HG02973 (cell line): Measurements from ENCODE around the gene SPINK5.
"Not testable (repeated sequence)": the region's sequence is repeated elsewhere in the genome, so short reads cannot be mapped to it uniquely, and the experiment has no call there.

Experiments
- ATAC-seq: cut with Tn5 transposase; IDR thresholded peaks from one replicate; pipeline ENCODE4 v1.9.1; 2021; ENCODE audit warnings: moderate library complexity; ENCODE audit not compliant: unreplicated experiment

SPINK5 gene, protein sequence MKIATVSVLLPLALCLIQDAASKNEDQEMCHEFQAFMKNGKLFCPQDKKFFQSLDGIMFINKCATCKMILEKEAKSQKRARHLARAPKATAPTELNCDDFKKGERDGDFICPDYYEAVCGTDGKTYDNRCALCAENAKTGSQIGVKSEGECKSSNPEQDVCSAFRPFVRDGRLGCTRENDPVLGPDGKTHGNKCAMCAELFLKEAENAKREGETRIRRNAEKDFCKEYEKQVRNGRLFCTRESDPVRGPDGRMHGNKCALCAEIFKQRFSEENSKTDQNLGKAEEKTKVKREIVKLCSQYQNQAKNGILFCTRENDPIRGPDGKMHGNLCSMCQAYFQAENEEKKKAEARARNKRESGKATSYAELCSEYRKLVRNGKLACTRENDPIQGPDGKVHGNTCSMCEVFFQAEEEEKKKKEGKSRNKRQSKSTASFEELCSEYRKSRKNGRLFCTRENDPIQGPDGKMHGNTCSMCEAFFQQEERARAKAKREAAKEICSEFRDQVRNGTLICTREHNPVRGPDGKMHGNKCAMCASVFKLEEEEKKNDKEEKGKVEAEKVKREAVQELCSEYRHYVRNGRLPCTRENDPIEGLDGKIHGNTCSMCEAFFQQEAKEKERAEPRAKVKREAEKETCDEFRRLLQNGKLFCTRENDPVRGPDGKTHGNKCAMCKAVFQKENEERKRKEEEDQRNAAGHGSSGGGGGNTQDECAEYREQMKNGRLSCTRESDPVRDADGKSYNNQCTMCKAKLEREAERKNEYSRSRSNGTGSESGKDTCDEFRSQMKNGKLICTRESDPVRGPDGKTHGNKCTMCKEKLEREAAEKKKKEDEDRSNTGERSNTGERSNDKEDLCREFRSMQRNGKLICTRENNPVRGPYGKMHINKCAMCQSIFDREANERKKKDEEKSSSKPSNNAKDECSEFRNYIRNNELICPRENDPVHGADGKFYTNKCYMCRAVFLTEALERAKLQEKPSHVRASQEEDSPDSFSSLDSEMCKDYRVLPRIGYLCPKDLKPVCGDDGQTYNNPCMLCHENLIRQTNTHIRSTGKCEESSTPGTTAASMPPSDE

DNA sequence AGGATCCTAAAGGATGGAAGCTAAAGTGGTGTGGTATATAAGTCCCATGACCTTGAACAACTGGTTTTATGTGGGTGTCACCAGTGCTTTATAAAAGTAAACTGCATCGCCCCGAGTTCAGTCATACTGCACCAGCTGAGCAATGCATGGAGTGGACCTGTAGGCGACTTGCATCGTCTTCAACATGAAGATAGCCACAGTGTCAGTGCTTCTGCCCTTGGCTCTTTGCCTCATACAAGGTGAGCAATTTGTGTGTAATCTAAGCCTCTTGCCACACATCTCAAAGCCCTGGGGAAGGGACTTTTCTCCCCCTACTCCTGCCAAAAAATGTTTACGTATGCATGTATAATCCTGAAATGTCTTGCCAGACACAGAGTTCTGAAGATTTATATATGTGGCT is at the start of gene SPINK5:
SPINK5 (plus strand) TSS at position 120 of the 400 bp plus-strand sequence; CDS start at position 185, 65 bp downstream.
- ATAC-seq = no peak

DNA sequence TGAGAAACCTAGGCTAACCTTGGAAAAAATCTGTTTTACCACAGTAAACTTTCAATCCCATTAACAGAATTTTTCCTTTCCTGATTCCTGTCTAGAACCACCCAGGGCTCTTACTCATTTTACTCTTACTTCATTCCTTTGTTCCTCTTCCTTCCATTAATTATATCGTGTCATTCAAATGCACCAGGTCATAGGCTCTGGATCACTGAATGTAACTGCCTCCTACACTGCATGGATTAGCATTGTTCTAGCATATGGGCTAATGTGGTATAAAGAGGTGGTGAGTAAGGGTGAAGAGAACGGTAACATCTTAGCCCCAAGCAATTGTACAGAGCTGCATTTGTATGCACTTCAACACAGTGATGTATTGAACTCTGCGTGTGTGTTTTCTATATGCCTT is 49.5 kb upstream of the SPINK5 start:
- ATAC-seq = no peak

DNA sequence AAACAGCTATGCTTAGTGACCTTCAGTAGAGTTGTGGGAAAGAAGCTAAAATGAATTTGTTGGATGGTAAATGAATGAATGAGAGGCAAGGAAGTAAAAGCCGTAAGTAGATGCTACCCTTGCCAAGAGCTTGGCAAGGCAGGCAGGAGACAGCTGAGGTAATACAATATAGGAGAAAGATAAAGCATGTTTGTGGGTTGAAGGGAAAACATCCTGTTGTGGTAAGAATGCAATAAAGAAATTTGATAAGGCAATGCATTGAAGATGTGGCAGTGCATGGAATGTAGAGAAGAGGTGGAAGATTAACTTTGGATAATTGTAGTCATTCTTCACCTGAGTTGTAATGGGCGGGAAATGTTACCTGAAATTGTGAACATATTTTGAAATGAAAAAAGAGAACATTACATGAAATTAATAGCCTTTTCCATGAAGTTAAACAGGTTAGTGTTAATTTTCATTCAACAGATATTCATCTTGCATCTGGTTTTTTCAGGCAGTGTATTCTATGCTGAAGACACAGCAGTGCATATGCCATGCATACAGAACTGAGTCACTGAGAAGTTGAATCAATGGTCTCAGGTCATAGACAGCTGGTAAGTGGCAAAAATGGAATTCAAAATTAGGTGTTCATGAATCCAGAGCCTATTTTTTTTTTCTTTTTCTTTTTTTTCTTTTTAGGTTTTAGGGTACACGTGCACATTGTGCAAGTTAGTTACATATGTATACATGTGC is 43.4 kb upstream of the SPINK5 start:
- no peak for ATAC-seq

DNA sequence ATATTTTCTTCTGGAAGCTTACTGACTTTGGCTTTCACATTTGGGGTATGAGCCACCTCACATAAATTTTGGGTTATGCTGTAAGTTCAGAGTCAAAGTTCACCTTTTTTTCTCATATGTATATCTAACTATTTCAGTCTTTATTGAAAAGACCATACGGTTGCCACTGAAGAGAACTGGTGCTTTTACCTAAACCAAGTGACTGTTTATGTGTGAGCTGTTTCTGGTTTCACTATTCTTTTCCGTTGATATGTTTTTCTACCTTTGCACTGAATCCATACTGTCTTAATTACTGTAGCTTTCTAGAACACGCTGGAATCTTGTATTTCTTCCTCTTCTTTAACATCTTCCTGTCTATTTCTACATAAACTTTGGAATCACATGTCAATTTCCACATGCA is 36.3 kb upstream of the SPINK5 start:
- no peak for ATAC-seq

DNA sequence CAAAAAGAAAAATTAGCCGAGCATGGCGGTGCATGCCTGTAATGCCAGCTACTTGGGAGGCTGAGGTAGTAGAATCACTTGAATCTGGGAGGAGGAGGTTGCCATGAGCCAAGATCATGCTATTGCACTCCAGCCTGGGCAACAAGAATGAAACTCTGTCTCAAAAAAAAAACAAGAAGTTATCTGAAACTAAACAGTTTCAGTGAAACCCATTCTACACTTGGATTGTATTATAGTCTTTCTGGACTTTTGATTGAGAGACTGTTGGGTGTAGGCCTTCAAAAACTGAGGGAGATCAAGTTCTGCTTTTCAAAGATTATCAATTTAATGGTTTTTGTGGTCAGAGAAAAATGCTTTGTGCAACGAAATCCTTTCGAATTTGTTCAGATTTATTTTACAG is 34.6 kb upstream of the SPINK5 start:
- ATAC-seq = no peak

DNA sequence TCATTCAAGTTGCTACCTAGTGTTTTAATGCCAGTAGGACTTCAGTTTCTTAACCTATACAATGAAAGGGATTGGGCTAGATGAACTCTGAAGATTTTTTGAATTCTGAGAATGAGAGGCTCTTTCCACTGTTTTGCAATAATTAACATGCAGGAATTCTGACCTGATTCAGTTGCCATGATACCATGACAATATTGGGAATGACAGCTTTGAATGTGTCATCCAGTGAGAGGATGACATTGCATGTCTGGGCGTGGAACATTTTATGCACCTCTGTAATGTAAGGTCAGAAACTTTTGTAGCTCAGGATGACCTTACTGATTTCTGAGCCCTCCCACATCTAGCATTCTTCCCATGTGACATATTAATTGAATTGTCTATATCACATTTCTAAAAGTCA is 30.6 kb upstream of the SPINK5 start:
- ATAC-seq = no peak

DNA sequence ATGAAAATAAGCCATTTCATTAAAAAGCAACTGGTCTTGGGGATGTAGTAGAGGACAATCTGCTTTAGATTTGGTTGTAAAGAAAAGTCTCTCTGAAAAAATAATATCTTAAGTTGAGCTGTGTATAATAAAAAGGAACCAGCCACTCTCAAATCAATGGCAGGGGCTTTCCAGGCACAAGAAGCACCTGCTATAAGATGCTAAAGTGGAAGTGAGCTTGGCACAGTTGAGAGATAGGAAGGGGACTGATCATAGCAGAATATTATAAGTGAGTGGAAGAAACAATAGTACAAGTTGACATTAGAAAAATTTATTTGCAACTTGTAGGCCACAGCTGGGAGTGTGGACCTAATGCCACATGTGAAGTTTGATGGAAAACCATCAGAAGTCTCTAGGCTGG is 28.1 kb upstream of the SPINK5 start:
- ATAC-seq = no peak

DNA sequence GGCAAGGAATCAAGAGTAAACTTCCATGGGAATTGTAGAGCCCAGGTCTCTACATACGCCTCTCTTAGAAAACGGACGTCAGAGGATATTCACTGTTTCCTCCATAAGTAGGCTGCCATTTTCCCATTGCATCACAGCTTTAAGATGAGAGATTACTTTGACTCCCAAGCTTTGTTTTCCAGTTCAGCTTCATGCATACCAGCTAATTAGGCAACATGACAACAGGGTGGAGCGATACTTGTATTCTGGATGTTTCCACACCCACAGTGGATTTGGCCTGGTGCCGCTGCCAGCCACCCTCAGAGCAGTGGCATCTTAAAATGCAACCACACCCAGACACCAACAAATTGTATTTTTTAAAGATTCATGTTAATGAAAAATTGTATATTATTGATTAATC is 20.9 kb upstream of the SPINK5 start:
- ATAC-seq = no peak

DNA sequence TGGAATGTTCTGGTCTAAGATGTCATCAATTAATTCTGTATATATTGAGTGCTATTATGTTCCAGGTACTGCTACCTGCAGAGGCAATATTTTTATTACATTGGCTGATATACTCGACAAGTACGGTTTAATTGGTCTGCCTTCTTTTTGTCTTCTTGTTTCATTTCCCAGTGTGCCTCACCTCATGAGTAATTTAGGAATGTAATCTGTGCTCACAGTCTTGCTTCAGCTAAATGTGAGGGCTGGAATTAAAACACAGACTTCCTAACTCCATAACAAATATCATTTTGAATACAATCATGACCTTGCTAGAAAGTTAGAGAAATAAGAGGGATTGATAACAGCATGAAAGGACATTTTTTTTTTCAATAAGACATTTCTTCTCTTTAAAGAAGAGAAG is 20.1 kb upstream of the SPINK5 start:
- no peak for ATAC-seq

DNA sequence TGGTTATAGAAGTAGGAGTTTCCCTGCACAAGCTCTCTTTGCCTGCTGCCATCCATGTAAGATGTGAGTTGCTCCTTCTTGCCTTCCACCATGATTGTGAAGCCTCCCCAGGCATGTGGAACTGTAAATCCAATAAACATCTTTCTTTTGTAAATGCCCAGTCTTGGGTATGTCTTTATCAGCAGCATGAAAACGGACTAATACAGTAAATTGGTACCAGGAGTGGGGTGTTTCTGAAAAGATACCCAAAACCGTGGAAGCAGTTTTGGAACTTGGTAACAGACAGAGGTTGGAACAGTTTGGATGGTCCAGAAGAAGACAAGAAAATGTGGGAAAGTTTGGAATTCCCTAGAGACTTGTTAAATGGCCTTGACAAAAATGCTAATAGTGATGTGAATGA is 8.6 kb upstream of the SPINK5 start:
- ATAC-seq = not testable (repeated sequence)

DNA sequence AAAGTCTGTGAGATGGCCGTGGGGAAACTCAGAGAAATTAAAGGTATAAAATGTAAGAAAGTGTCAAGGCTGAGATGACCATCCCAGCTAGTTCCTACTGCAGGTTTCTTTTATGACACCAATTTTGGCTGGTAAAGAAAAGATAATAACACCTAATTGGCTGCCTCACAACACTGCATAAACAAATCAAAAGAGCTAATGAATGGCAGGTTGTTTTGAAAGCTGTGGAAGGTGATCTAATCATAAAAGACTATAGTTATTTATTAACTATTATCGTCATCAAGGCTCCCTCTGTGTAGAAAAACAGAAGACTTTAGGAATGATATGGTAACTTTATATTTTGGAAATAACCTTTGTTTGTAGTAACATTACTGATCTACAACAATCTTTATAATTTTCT is 3.5 kb upstream of the SPINK5 start:
- no peak for ATAC-seq

DNA sequence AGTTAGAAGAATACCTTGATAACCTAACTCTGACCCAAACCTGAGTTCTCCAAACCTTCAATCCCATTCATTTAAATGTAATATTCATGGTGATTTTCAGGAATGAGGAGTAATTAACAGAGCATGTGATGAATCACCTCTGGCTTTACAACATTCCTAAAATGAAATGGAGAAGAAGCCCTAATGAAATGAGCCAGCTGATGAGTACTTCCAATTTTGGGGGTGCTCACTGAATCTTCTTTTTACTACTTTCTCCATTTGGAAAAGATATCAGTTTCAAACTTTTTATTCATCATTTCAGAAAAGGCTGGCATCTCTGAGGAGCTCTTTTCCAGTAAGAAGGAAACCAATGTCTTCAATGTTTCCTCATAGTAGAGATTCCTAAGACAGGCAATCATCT is 2.9 kb upstream of the SPINK5 start:
- ATAC-seq = no peak

DNA sequence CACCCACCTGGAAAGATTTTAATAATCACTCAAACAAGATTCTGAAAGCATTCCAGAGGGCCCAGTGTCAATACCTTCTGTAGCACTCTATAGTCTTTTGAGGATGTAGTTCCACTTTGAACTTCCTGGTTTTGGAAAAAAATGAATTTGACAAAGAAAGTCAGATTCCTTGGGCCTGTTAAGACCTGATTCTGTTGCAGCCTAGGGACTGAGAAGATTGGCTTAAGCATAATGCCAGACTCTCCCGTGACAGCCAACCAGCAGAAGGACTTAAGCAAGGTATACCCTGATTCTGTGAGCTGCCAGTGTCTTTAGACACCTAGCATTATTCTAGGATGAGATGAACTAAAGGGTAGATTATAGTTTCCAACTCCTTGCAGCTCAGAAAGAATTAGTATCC is 6.8 kb downstream of the SPINK5 start:
- no peak for ATAC-seq

DNA sequence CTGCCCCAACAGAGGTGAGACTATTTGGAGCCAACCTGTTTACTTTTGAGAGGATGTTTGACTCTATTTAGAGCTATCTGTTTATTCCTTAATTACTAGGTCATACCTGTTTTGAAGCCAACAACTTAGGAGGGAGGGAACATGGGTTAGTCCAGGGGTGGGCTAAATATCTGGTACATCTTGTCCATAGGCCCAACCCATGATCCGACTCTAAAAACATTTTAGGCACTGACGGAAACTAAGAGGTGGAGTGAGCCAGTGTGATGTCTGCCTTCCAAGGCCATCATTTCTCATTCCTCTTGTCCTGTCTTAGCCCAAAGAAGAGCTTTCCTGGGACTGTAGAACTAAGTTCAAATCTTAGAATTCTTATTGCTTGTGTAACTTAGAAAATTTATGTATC is 8.4 kb downstream of the SPINK5 start:
- no peak for ATAC-seq

DNA sequence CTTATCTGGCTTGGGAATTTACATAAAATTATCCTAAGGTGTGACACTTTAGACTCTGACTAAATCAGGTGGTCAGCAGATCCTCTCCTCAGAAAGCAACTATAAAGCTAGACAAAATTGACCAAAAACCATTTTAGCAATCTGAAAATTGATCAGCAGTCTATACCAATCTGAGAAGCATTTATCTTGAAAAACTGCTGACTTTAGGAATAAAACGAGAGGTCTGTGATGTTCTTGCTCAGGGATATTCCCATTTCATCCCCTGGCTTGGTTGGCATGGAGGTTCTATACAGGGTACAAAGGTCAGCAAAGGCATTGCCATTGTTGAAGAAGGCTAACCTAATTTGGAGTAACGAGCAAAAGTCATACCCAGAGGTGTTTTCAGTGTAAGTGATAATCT is 11.7 kb downstream of the SPINK5 start:
- no peak for ATAC-seq

DNA sequence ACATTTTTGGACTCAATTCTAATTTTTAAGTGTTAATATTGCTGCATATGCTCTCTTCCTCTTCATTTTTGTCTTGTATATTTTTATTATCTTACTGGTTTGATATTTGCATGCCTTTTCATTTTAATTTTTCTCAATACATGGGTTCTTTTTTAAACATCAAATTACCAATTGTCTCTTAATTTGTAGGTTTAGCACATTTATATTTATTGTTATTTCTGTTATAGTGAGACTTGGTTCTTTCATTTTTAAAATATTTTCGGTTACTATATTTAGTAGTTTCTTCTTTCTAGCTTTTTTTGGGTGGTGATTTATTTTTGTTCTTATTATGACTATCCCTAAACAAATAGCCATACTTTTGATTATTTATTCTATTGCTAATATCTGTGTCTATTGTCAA is 19.4 kb downstream of the SPINK5 start:
- ATAC-seq = no peak

DNA sequence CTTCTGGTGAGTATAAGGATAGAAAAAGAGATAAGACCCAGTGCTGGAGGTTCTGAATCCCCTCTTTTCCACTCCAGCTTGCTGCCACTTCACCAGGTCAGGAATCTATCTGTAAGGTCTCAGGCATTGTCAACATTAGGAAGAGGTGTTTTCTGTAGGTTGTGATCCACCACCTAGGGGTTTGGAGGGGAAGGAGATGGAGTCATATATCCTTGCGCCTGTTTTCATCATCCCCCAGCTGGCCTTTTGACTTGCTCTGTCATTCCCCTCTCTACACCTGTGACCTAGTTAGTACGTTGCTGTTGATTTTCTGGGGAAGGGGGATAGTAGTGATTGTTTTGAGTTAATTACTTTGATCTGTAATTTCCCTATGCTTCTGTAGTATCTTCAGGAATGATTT is 20.5 kb downstream of the SPINK5 start:
- no peak for ATAC-seq

DNA sequence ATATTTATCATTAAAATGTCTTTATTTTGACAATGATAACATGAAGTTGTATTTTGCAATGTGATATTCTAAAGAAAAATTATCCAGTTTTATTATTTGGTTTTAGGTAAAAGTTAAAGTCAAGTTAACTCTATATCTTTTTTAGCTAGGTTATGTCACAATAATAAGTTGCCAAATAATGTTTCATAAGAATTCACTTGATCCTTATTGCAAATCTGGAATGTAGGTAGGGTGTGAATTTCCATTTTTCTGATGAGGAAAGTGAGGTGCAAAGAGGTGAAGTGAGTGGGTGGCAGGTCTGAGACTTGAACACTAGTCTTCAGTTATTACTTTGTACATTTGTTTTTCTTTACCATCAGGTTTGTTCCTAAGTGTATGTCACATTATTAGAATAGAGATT is 21.5 kb downstream of the SPINK5 start:
- no peak for ATAC-seq

DNA sequence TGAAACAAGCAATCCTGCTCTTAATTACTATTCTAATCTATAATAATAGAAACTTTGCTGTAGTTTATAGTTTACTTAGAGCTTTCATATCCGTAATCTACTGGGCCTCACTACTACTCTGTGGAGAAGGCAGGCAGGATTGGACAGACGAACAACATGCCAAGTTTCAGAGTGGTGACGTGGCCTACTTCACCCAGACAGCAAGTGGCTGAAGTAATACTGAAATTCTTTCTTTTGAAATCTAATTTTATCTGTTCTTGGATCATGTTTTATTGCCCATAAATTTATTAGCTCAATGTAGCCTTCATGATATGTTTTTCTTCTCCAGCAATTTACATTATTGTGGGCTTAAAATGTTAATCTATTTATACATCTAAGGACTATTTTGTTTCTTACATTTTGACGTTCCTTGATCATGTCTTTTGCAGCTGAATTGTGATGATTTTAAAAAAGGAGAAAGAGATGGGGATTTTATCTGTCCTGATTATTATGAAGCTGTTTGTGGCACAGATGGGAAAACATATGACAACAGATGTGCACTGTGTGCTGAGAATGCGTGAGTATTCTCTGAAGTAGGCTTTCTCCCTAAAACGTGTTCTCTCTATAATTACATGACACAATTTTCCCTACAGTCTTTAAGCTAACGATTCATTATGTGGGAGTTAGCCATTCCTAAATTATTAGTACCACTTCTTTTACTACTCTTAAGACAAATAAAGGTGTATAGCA is 22.4 kb downstream of the SPINK5 start:
- ATAC-seq = no peak

DNA sequence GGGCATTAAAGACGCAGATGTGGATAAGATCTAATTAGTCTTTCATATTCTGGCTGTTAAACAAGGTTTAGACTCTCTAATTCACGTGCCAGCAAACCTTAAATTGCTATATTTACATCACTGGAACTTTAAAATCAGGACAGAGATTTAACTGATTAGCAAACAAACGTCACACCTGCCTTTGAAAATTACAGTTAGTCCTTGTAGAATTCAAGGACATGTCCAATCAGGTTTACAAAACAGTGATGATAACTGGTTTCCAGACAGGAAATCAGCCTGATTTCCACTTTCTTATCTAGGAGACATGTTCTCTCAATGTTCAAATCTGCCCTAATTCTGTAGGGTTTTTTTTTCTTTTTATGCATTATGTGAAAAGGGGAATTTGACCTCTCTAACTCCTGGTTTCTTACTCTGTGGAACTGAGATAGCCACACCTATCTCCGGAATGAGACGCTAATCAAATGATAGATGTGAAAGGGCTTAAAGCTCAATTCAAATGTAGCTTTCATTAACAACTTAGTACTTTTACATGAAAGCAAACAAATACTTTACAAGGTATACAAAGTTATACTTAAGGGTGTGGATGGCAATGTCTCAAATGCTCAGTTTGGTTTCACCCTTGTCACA is 26.5 kb downstream of the SPINK5 start:
- ATAC-seq = no peak
